GM10266 (cell line): ENCODE measurements around the gene SSH3.

Experiments used
- DNase-seq: peaks from one replicate; pipeline ENCODE4 v3.0.0; 2012; ENCODE audit errors: extremely low spot score
- TF ChIP-seq, protein P1 (sequence below): IDR thresholded peaks from 2 replicates; pipeline ENCODE4 v1.5.1; 2012; ENCODE audit warnings: mild to moderate bottlenecking, low read depth; ENCODE audit not compliant: control insufficient read depth, insufficient read depth; ENCODE audit errors: missing control alignments

Gene SSH3

DNA sequence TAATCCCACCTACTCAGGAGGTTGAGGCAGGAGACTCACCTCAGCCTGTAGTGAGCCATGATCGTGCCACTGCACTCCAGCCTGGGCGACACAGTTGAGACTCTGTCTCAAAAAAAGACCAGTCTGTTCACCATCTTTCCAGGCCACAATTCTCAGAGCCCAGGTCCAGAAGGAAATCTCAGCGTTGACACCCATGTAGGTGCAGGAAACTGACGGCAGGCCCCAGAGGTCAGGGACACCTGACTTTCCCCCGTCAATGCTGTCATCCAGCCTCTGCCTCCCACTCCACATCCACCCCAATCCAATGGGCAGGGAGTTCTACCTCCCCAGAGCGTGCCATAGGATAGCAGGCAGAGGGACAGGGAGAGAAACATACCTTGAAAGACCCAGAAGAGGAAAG is 42.9 kb upstream of the SSH3 start:
- DNase-seq: no peak
- TF ChIP-seq, protein P1, sequence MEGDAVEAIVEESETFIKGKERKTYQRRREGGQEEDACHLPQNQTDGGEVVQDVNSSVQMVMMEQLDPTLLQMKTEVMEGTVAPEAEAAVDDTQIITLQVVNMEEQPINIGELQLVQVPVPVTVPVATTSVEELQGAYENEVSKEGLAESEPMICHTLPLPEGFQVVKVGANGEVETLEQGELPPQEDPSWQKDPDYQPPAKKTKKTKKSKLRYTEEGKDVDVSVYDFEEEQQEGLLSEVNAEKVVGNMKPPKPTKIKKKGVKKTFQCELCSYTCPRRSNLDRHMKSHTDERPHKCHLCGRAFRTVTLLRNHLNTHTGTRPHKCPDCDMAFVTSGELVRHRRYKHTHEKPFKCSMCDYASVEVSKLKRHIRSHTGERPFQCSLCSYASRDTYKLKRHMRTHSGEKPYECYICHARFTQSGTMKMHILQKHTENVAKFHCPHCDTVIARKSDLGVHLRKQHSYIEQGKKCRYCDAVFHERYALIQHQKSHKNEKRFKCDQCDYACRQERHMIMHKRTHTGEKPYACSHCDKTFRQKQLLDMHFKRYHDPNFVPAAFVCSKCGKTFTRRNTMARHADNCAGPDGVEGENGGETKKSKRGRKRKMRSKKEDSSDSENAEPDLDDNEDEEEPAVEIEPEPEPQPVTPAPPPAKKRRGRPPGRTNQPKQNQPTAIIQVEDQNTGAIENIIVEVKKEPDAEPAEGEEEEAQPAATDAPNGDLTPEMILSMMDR: no peak

DNA sequence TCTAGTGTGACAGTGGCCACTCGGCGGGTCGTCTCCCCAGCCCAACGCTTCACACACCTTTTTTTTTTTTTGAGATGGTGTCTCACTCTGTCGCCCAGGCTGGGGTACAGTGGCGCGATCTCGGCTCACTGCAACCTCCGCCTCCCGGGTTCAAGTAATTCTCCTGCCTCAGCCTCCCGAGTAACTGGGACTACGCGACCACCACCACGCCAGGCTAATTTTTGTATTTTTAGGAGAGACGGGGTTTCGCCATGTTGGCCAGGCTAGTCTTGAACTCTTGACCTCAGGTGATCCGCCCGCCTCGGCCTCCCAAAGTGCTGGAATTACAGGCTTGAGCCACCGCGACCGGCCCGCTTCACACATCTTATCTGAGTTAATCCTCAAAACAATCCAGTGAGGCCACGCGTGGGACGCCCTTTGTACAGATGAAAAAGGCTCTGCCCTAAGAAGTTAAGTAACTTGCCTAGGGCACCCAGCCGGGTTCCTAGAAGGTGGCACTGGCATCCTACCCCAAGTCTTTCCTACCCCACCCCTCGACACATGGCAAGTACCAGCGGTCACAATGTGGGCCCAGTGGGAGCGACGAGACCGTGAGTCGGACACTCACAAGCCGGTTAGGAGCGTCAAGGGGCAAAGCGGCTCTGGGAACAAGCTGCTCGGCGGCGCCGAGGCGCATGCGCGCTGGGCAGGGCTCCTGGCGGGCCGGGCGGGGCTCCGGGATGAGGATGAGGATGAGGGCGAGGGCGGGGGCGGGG is 42.3 kb upstream of the SSH3 start:
- DNase-seq: peak; percentile 71

DNA sequence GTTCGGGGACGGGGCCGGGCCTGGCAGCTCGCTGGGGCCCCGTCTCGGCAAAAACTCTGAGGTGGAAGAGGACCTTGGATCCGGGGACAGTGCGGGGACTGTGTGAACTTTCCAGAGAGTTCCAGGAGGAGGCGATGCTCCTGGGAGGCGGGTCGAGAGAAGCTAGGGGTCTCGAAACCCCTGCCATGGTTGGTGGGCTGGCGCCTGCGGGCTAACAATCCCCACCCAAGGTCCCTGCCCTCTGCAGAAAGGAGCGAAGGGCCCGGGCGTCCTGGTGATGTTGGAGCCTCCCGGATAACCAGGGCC is 41.7 kb upstream of the SSH3 start:
- TF ChIP-seq, protein P1: peak; percentile 7
- DNase-seq: no peak

DNA sequence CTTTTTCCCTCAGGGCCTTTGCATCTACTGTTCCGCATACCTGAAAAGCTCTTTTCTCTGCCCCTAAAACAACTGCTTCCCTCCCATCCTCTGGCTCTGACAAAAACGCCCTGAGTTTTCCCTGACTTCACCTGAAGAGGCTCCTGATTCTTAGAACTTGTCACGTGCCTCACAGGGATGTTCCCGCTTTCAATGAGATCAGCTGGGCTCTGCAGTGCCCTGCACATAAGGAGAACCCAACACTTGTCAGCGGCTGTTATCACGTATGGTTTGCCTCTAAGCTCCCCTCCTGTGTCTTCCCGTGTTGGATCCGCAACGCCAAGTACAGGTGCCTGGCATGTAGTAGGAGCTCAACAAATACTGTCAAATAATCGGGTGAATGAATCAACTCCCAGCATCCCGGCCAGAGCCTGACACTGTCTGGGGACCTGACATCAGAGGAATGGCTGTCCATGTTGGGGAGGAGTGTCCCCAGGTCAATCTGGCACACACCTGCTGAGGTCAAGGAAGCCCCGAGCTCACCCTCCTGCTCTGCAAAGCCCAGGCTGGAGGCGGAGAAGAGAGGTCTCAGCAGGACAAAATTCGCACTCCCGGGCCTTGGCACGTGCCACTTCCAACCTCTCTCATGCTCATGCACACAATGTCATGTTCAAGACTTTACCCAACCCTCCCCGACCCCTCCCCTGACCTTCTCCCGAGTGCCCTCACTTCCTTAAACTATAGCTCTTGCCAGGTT is 41.2 kb upstream of the SSH3 start:
- no peak for DNase-seq
- TF ChIP-seq, protein P1: no peak

DNA sequence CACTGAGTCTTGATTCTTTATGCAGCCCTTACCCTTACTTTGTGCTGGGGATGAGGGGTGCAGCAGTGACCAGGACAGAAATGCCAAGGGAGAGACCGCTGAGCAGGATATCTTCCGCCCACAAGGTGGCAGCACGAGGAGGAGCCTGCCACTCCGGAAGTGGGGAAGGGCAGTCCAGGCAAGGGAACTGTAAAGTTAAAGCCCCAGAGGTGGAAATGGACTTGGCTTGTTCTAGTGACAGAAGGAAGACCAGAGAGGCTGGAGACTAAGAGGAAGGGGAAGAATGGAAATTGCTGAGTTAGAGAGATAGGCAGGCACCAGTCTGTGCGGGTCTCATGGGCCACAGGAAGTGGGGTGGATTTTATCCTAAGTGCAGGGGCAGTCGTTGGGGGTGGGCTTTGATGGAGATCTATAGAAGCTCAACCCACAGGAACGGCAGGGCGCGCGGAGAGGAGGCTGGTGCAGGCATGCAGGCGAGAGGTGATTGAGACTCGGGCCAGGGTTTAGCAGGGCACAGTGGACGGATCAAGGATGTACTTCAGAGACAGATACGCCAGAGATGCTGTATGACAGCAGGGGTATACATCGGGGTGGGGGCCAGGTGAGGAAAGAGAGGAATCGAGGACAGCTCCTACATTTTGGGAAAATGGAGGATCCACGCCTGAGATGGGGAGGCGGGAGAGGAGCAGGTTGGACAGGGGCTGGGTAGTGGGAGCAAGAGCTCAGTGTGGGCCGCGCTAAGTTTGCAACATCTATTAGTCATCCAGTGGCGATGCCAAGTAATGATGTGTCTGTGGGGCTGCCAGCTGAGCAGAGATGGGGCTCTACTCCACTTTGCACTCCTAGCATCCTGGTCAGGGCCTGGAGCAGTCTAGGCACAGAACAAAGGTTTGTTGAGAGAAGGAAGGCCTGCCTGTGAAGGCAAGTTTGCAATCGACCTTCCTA is 40.3 kb upstream of the SSH3 start:
- TF ChIP-seq, protein P1: peak; percentile 95
- peak; percentile 91 for DNase-seq

DNA sequence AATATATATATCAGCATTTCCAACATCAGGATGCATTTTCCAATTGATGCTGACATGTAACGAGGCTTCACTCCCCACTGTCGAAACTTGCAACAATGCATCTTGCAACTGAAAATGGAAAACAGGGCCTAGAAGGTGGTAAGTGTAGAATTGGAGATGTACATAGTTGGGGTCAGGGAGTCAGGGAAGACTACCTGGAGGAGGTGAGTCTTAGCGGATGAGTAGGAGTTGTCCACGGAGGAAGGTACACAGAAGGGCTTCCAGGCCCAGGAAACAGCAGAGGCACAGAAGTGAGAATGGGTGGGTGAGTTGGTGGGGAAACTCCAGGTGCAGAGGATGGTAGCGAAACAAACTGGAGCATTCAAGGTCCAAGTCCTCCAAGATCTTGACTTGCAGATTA is 39.1 kb upstream of the SSH3 start:
- TF ChIP-seq, protein P1: no peak
- no peak for DNase-seq

DNA sequence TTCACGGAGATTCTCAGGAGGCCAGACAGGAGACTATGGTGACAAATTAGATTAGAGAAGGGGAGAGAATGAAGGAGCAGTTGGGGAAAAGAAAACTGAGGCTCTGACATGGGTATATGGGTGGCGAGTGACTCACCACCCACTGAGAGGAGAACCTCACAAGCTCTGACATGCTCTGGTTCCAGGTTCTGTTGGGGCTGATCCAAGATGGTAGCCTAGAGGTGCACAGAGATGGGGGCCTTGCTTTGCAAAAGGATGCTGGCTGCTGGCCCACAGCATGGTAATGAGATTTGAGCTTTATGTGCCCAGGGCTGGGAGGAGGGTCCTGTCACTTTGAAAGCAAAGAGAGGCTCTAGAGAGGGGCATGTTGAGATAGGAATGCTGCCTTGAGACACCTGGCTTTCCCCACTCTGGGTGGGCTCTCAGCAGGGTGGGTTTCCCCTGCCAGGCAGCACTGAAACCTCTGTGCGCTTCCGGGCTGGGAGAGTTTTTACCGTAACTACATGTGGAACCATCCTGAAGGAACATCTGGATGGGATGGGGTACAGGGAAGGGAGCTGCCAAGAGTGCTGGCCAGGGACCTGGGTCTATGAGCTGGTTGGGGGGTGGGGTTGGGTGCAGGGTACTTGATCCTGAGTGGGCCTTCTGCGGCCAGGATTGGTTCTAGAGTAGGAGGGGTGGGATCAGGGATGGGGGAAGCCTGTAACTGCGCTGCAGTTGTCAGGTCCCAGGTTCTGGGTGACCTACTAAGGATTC is 38.3 kb upstream of the SSH3 start:
- TF ChIP-seq, protein P1: no peak
- no peak for DNase-seq
